Activated CD4-positive, alpha-beta T cell treated with anti-CD3 and anti-CD28 coated beads, Interleukin-2, Interleukin-6, amounts not matched to agents 100 ng/mL and 50 ng/mL, durations not matched to agents 16 hours and 8 hours (primary cell): ENCODE data around the gene DRD5.
A peak's percentile ranks its signal among the peaks of the same experiment; 100 is the strongest.

ENCODE experiments used
- DNase-seq: peaks from one replicate; pipeline ENCODE4 v3.0.0-alpha.2; 2020

Gene DRD5

DNA sequence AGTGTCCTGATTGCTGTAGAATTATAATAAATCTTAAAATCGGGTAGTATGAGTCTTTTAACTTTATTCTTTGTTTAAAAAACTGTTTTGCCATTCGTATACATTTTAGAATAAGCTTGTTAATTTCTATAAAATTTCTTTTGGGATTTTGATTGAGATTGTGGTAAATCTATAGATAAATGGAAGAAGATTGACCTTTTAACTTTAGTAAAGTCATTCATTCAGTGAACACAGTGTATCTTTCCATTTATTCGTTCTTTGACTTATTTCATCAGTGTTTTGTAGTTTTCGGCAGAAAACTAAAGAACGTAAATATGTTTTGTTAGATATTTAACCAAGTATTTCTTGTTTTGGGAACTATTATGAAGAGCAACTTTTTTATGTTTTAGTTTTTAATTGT, 38.9 kb downstream of the DRD5 start:
- no peak for DNase-seq

DNA sequence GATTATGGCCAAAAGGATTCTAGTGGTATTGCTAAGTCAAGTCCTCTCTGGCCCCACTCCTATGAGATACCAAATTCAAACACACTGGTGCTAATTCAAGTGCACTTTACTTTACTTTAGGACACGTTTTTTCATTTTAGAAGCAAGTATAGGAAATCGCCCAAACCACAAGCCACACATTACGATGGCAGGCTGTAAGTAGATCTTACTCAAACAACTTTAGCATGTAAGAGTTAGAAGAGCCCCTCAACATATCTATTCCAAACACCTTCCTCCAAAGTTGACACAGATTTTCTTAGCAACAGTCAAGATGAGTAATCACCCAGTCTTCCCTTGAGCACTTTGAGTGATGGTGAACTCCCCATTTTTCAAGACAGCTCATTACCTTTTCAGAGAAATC, 43.6 kb downstream of the DRD5 start:
- peak; percentile 72 for DNase-seq

GRCh38 chr4:9826551-9826950, 45.1 kb downstream of the DRD5 start:
- no peak for DNase-seq

DNA sequence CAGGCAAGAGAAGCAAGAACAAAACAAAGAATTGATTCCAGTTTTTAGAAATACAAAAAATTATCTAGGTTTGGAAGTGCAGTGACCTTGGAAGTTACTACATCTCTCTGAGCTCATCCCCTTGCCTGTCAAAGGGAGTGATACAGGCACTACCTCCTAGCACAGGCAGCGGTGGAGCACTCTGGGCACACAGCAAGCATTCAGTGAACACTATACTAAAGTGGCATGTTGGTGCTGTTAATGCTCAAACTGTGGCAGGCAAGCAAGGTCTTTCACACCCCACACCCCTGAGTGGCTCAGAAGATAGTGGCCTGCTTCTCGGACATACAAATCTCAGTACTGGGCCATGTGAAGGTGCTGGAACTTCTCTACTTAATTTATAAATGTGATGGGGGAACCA, 51.2 kb downstream of the DRD5 start:
- DNase-seq = no peak

GRCh38 chr4:9833421-9833820, 52.0 kb downstream of the DRD5 start:
- no peak for DNase-seq
